ENCODE results near the gene SERTAD1. TPM values are rescaled to one million over a fixed set of nuclear protein-coding genes. Genes with fewer than 3 reads are reported as not detected.

The SERTAD1 gene
- total and polyA plus RNA-seq, 8 donors: 8.6 to 36.5 (median 11.2) TPM; not detected in 1

DNA sequence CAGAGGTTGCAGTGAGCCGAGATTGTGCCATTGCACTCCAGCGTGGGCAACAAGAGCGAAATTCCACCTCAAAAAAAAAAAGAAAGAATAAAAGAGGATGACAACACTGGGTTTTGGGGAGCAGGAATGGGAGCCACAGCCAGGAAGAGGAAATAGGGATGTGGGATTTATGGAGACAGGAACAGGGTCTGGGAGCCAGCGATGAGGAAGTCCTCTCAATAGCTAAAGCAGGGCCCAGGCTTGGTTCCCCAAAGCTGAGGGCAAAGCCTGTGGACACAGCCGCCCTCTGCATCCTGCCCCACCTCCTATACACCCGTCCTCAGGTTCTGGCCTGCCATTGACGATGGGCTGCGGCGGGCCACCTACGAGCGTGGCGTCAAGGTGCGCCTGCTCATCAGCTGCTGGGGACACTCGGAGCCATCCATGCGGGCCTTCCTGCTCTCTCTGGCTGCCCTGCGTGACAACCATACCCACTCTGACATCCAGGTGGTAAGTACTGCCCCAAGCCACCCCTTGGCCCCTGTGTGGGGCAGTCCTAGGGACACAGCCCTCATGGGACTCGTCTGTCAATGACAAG lies 49.4 kb downstream of the SERTAD1 start:
- TF ChIP-seq, protein P1, sequence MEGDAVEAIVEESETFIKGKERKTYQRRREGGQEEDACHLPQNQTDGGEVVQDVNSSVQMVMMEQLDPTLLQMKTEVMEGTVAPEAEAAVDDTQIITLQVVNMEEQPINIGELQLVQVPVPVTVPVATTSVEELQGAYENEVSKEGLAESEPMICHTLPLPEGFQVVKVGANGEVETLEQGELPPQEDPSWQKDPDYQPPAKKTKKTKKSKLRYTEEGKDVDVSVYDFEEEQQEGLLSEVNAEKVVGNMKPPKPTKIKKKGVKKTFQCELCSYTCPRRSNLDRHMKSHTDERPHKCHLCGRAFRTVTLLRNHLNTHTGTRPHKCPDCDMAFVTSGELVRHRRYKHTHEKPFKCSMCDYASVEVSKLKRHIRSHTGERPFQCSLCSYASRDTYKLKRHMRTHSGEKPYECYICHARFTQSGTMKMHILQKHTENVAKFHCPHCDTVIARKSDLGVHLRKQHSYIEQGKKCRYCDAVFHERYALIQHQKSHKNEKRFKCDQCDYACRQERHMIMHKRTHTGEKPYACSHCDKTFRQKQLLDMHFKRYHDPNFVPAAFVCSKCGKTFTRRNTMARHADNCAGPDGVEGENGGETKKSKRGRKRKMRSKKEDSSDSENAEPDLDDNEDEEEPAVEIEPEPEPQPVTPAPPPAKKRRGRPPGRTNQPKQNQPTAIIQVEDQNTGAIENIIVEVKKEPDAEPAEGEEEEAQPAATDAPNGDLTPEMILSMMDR (IDR thresholded peaks at IDR 0.05): no peak
- TF ChIP-seq POLR2AphosphoS5 (IDR thresholded peaks at IDR 0.05) (no peak), POLR2A (IDR thresholded peaks at IDR 0.05) (no peak), EP300 (IDR thresholded peaks at IDR 0.05) (no peak)
- WGBS, 5 donors: 81 to 95% (median 94%) methylated on average over 15 to 17 of the region's 17 CpGs
- no peaks in the 10 kb centered on the region for H3K4me1 ChIP-seq
- no peaks in the 10 kb centered on the region for H3K9me3 ChIP-seq
- no peak for DNase-seq
- H3K27me3 ChIP-seq: no peaks in the 10 kb centered on the region
- peaks cover 28 to 98% (median 93%) of the 10 kb centered on the region in 4 donors for H3K36me3 ChIP-seq
- H3K4me3 ChIP-seq: no peak overlapping the region
- intact Hi-C loops (cut with DNase I; ENCODE audit: low total_unique reads): no loop called here
- H3K27ac ChIP-seq: no peak overlapping the region

GRCh38 chr19:40374084-40374483 lies 51.7 kb downstream of the SERTAD1 start:
- no peaks in the 10 kb centered on the region for H3K27me3 ChIP-seq
- H3K9me3 ChIP-seq: no peaks in the 10 kb centered on the region
- 94 to 98% (median 97%) methylated on average over 7 of the region's 7 CpGs for WGBS, 5 donors
- peaks cover 48 to 98% (median 97%) of the 10 kb centered on the region in 4 donors for H3K36me3 ChIP-seq
- H3K4me1 ChIP-seq: no peaks in the 10 kb centered on the region
- no peak overlapping the region for H3K27ac ChIP-seq
- intact Hi-C loops (cut with DNase I; ENCODE audit: low total_unique reads): no loop called here
- H3K4me3 ChIP-seq: no peak overlapping the region
- no peak for DNase-seq
- no peak for TF ChIP-seq POLR2A (IDR thresholded peaks at IDR 0.05)

GRCh38 chr19:40371802-40372122 lies 54.0 kb downstream of the SERTAD1 start:
- intact Hi-C loops (cut with DNase I; ENCODE audit: low total_unique reads): no loop called here
- Histone ChIP-seq H3K4me3 (no peak overlapping the region), H3K36me3 (peaks cover 38 to 100% (median 98%) of the 10 kb centered on the region in 4 donors), H3K9me3 (no peaks in the 10 kb centered on the region), H3K27ac (no peak overlapping the region), H3K27me3 (no peaks in the 10 kb centered on the region), H3K4me1 (peaks cover 0 to 7% (median 1%) of the 10 kb centered on the region in 4 donors)
- no peak for DNase-seq
- 94 to 99% (median 96%) methylated on average over 4 to 5 of the region's 5 CpGs for WGBS, 5 donors
- TF ChIP-seq, protein P1 (IDR thresholded peaks at IDR 0.05): no peak

Small RNA genes lying within 50 kb of the gene (small RNA-seq; reads per million reads assigned to genes)
- gene RF00017: 0 reads per million in 4 donors

Other genes with a start within 250 kb of the SERTAD1 start
- gene MAP3K10, start 234.6 kb downstream of the SERTAD1 start, total RNA-seq: 10 to 100 TPM in 4 of 5 donors, 1 to 10 TPM in 1; 8.8 to 34.5 (median 15.2) TPM
- 10 to 100 TPM in 1 of 3 donors, 1 to 10 TPM in 2; 5.2 to 18.3 (median 6.1) TPM for gene MAP3K10, start 234.6 kb downstream of the SERTAD1 start, polyA plus RNA-seq
- under 1 TPM in 1 of 5 donors, not detected in 4; 0.37 TPM for gene TTC9B, start 207.6 kb downstream of the SERTAD1 start, total RNA-seq
- under 1 TPM in 1 of 3 donors, not detected in 2; 0.35 TPM for gene TTC9B, start 207.6 kb downstream of the SERTAD1 start, polyA plus RNA-seq
- not detected for gene CCNP, start 199.3 kb downstream of the SERTAD1 start, total RNA-seq
- under 1 TPM in 2 of 3 donors, not detected in 1; 0.19 to 0.48 TPM for gene CCNP, start 199.3 kb downstream of the SERTAD1 start, polyA plus RNA-seq
- gene AKT2, start 140.6 kb downstream of the SERTAD1 start, total RNA-seq: 100 to 1,000 TPM in 3 of 5 donors, 10 to 100 TPM in 2; 71.8 to 227 (median 104) TPM
- 10 to 100 TPM; 26.0 to 42.5 (median 37.6) TPM for gene AKT2, start 140.6 kb downstream of the SERTAD1 start, polyA plus RNA-seq
- 10 to 100 TPM in 1 of 5 donors, 1 to 10 TPM in 3, under 1 TPM in 1; 0.58 to 59.7 (median 4.5) TPM for gene C19orf47, start 77.6 kb downstream of the SERTAD1 start, total RNA-seq
- gene C19orf47, start 77.6 kb downstream of the SERTAD1 start, polyA plus RNA-seq: 10 to 100 TPM in 2 of 3 donors, 1 to 10 TPM in 1; 9.6 to 14.8 (median 14.4) TPM
- gene PLD3, start 77.3 kb downstream of the SERTAD1 start, total RNA-seq: 100 to 1,000 TPM in 4 of 5 donors, 10 to 100 TPM in 1; 95.6 to 273 (median 257) TPM
- 10 to 100 TPM; 58.8 to 85.2 (median 74.9) TPM for gene PLD3, start 77.3 kb downstream of the SERTAD1 start, polyA plus RNA-seq
- gene HIPK4, start 35.8 kb downstream of the SERTAD1 start, total RNA-seq: not detected
- gene HIPK4, start 35.8 kb downstream of the SERTAD1 start, polyA plus RNA-seq: under 1 TPM; 0.05 to 0.46 (median 0.12) TPM
- 1 to 10 TPM in 4 of 5 donors, not detected in 1; 4.3 to 8.6 (median 6.3) TPM for gene PRX, start 12.6 kb downstream of the SERTAD1 start, total RNA-seq
- gene PRX, start 12.6 kb downstream of the SERTAD1 start, polyA plus RNA-seq: 1 to 10 TPM; 1.6 to 2.7 (median 2.1) TPM
- gene SERTAD3, start 18.3 kb upstream of the SERTAD1 start, total RNA-seq: 10 to 100 TPM in 4 of 5 donors, 1 to 10 TPM in 1; 6.2 to 41.4 (median 32.5) TPM
- 10 to 100 TPM; 16.8 to 29.4 (median 25.9) TPM for gene SERTAD3, start 18.3 kb upstream of the SERTAD1 start, polyA plus RNA-seq
- 100 to 1,000 TPM in 4 of 5 donors, 10 to 100 TPM in 1; 54.3 to 561 (median 121) TPM for gene BLVRB, start 39.8 kb upstream of the SERTAD1 start, total RNA-seq
- gene BLVRB, start 39.8 kb upstream of the SERTAD1 start, polyA plus RNA-seq: 100 to 1,000 TPM; 247 to 492 (median 288) TPM
- 10 to 100 TPM in 1 of 5 donors, 1 to 10 TPM in 3, not detected in 1; 2.2 to 18.1 (median 2.6) TPM for gene SPTBN4, start 41.0 kb upstream of the SERTAD1 start, total RNA-seq
- gene SPTBN4, start 41.0 kb upstream of the SERTAD1 start, polyA plus RNA-seq: 1 to 10 TPM; 1.4 to 2.2 (median 2.0) TPM
- 100 to 1,000 TPM in 1 of 5 donors, 10 to 100 TPM in 4; 15.8 to 102 (median 70.6) TPM for gene SHKBP1, start 150.9 kb upstream of the SERTAD1 start, total RNA-seq
- 10 to 100 TPM; 76.1 to 95.7 (median 79.9) TPM for gene SHKBP1, start 150.9 kb upstream of the SERTAD1 start, polyA plus RNA-seq
- gene LTBP4, start 175.4 kb upstream of the SERTAD1 start, total RNA-seq: 1,000 to 10,000 TPM in 1 of 5 donors, 100 to 1,000 TPM in 3, 10 to 100 TPM in 1; 79.0 to 1,027 (median 190) TPM
- 100 to 1,000 TPM in 1 of 3 donors, 10 to 100 TPM in 2; 66.1 to 102 (median 98.6) TPM for gene LTBP4, start 175.4 kb upstream of the SERTAD1 start, polyA plus RNA-seq